LoVo (cell line): Measurements from ENCODE around the gene DNAH17.
"Not testable (repeated sequence)": the region's sequence is repeated elsewhere in the genome, so short reads cannot be mapped to it uniquely, and the experiment has no call there.

ENCODE experiments used
- DNase-seq: peaks from one replicate; pipeline ENCODE4 v3.0.0-alpha.2; 2016; ENCODE audit warnings: low spot score

DNAH17 gene

DNA sequence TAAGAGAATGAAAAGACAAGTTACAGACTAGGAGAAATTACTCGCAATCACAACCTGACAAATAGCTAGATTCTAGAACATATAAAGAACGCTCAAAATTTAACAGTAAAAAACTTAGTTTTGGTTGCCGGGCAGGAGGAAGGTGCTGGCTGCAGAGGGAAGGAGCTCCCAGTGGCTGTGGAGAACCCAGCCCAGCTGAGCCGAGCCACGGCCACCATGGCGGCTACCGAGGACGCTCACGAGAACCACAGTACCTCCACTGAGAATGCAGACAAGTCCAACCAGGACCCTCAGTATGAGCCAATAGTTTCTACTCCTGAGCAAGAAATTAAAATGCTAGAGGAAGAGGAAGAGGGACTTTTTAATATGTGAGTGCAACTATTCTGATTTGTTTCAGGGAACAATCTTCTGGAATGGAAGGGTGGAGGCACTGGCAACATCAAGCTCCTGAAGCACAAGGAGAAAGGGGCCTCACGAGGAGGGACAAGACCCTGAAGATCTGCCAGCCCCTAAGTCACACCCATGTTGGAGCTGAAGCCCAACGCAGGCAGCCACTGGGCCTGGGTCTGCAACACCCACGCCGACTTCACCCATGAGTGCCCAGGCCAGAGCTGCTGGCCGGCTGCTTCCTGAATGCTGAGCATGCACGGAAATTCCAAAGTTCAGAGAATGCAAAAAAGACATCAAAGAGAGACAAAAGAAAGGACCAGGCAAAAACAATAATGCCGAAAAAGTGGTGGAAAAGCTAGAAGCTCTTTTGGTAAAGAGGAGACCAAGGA, 55.0 kb downstream of the DNAH17 start:
- no peak for DNase-seq

DNA sequence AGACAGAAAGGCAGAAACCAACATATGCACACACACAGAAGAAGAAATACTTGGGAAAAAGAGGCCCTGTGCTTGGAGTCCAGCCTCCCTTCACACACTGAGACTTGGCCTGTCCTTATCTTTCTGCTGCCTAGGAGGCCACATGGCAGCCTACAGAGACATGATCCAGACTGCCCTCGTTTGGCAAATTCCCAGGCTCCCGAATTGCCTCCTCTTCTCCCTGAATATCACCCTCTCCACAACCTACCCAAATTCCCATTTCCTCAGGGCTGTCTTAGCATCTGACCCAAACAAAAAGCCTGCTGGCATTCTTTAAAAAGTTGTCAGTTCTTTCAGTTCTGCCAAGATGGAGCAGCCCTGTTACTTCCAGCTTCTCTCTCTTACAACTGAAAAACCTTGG, 59.8 kb downstream of the DNAH17 start:
- DNase-seq, result no peak

DNA sequence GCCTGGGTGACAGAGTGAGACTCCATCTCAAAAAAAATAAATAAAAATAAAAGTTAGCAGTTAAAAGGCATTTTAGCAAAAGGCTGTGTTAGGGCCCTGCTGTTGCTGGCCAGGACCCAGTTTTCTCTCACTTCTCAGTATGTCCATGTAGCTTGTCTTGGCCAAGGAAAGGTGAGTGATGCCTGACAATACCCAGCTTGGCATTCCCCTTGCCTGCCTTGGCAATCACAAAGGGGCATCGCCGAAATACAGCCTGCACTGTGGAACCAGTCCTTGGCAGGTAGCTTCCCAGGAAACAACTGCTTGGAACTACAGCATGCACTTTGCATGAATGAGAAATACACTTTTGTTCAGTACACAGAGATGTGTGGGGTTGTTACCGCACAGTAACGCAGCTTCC, 61.7 kb downstream of the DNAH17 start:
- DNase-seq, result no peak

DNA sequence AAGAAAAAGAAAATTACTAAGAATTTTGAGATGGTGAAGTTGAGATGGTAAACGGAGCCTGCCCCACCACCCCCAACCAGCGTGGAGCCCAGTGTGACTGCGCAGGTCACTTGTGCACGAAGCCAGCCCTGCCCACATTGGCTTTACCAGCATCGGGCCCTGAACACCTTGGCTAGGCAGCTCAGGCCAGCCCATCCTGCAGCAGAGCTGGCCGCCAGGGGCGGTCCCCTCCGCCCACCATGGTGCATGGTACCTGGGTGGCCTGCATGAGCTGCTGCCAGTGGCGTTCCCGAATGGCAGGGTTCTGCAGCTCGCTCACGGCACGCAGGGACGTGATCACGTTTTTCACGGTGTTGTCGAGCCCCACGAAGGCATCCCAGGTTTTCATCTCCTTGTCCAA, 62.7 kb downstream of the DNAH17 start:
- no peak for DNase-seq

DNA sequence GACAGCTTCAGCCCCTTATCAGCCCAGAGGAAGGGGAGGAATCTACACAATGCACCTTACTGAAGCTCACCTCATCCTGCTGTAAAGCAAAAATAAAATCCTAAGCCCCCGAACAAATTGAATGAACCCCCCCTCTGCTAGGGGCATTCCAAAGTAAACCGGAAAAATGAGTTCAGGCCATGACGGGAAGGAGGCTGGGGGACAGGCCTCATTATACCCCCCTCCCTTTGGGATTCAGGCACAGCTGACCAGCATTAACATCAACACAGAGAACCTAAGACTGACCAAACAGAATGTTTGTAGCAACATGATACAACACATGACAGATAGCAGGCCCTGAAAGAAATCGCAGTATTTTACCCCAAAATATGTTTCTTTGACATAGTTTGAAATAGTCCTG, 64.2 kb downstream of the DNAH17 start:
- no peak for DNase-seq

DNA sequence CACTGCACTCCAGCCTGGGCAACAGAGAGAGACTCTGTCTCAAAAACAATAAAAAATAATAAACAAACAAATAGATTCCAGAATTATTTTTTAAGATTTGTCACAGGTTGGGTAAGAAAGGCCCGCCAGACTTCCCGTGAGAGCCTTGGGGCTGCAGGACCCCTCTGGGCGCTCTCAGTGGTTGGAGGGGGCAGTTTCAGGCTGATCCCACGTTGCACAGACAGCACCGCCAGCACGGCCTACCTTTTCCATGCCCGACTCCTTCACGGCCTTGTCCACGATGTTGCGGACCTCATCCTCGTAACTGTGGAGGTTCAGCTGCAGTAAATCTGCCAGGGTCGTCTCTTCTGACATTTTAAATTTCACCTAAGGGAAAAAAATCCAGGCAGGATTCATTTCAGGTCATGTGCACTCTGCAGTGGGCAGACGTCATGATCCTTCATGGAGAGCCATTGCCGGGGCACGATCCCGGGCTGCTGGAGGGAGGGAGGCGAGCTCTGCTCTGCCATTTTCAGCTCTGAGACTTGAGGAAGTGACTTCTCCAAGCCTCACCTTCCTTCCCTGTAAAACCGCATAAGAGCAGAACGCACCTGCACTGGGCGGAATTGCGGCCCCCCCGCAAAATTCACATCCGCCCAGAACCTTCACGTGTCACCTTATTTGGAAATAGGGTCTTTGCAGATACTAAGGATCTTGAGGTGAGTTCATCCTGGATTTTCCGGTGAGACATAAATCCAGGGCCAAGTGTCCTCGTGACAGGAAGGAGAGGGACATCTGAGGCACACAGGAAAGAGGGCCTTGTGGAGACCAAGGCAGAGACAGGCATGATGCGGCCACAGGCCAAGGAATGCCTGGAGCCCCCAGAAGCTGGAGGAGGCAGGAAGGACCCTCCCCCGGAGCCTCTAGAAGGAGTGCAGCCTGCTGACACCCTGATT, 66.8 kb downstream of the DNAH17 start:
- no peak for DNase-seq

DNA sequence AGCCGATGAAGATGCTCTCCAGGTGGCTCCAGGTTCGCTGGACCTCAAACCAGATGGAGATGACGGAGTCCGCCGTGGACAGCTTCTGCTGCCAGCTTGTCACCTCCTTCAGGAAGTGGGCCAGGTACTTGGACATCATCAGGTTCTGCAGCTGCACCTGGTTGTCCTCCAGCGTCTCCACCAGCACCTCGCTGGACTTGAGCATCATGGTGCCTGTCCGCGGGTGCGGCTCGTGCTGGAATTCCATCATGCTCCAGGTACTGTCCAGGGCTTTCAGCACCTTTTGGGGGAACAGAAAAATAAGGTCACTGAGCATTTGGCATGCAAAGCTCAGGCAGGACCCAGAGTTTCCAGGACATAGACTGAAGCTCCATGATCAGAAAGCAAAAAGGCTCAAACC, 69.7 kb downstream of the DNAH17 start:
- DNase-seq, result no peak

DNA sequence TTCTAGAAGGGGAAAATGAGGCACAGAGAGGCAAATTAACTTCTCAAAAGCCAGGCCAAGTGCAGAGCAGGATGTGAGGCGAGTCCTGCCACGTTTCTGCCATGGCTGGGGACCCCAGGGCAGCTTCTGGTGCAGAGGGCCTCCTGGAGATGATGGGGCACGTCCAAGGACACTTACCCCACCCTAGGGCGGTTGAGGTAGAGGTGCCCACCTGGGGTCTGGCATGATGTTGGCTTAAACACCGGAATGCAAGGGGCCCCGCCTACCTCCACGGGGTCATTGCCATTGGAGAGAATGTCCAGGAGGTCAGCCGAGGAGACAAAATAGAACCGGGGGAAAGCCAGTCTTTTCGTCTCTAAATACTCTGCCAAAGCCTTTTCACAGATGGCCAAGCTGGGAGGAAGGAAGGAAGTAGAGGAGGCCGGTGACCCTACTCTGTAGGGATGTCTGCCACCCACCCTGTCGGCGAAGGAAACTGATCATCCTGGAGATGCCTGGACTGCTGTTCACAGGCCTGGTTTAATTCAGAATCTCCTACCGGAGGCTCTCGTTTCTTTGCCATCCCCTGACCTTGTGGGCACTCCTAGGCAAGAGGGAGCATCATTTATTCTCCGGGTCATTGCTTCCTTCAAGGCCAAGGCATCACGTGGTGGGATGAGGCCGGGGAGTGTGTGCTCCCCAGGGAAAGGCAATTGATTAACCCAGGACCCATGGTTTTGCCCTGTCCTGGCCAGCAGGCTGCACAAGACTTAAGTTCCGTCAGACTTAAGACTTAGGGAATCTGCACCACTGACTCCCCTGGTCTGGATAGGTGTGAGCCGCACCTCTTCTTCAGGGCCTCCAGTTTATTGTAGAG, 70.5 kb downstream of the DNAH17 start:
- DNase-seq, result no peak

DNA sequence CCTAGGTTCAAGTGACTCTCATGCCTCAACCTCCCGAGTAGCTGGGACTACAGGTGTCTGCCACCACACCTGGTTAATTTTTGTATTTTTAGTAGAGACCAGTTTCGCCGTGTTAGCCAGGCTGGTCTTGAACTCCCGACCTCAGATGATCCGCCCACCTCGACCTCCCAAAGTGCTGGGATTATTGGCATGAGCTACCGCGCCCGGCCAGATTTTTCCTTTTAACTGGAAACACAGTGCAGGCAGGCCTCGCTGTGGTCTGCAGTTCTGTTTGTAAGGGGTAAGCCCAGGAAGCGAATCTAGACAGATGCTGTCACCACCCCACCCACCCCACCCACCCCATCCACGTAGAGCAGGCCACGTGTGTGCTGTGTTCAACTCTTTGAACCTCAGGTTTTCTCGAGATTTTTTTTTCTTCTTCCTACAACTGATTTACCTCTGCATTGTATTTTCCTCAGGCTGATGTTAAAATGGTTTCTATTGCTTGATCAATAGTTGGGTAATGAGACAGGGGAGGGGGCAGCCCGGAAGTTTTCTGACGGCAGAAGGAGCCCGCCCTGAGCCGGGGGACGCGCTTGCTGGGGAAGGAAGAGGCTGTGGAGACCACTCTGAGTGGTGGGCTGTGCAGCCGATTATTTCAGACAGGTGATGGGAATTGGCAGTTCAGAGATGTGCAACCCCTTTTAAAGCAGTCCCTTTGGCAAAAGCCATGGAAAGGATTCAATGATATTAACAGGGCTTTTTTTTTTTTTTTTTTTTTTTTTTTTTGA, 72.9 kb downstream of the DNAH17 start:
- no peak for DNase-seq

DNA sequence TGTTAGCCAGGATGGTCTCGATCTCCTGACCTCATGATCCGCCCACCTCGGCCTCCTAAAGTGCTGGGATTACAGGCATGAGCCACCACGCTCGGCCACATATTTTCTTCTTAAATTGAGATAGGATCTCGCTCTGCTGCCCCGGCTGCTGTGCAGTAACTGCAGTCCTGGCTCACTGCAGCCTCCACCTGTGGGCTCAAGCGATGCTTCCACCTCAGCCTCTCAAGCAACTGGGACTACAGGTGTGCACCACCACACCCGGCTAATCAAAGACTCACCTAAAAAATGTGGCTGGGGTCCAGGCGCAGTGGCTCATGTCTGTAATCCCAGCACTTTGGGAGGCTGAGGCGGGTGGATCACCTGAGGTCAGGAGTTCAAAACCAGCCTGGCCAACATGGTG, 73.8 kb downstream of the DNAH17 start:
- DNase-seq, result not testable (repeated sequence)

DNA sequence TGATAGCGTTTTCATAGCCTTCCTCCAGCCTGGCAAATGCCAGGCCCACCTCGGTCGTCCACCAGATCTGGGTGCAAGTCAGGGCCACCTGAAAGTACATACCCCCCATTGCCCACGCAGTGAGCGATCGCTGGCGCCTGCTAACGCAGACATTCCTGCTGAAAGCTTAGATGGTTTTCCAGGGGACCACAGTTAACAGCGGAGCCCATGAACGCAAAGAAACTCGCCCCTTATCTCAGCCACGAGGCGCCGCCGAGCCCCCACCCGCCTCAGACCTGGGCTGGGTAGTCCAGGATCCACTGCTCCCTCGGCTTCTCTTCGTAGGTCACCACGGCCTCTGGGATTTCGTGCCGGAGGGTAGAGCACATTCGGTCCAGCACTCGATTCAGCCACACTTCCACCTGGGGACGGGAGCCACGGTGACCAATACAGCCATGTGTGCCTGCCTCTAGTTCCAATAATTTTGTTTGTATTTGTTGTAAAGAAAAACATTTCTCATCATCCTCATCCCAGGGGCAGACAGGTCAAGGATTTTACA, 74.5 kb downstream of the DNAH17 start:
- no peak for DNase-seq

DNA sequence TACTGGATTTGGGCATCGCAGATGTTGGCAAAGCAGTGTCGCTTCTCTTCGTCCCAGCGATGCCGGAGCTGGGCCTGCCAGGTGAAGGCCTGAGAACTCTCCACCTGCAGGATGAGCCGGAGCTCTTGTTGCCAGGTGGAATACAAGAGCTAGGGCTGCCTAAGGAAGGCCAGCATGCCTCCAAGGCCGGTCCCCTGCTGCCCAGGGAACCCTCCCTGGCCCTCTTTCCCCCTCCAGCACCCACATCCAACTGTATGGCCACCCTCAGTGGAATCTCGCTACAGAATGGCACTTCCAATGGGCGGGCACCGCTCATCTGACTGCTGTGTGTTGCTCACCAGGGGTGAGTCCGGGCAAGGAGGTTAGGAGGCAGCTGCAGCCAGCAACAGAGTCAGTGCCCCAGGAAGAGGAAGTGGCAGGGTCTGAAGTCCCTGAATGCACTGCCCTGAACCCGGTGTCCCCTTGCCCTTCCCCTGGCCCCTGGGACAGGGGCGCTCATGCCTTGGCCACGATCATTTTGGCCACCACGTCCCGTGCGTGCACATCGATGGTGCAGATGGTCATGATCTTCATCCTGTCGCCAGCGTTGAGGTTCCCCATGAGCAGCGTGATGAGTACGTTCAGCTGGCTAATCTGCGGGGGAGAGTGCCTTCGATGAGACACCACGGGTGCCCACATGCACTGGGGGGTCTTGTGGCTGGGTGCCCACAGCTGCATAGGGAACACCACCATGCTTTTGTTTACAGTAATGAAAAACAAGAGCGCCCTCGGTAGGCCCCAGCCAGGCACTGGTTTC, 75.8 kb downstream of the DNAH17 start:
- no peak for DNase-seq

DNA sequence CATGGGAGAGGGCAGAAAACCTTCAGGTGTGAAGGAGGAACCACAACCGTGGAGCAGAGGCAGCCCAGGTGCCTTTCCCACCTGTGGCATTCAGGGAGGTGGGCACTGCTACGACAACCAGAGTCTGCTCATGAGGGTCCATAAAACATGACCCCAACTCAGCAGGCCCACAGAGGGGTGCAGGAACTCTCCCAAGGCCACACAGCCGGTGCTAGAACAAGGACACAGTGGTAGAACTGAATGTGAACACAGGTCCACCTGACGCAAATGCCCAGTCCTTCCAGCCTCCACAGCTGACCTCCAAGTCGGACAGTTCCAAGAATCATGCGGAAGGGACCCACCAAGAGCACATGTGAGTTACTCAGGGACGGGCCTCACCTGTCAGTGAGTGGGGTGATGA, 76.4 kb downstream of the DNAH17 start:
- DNase-seq, result no peak

DNA sequence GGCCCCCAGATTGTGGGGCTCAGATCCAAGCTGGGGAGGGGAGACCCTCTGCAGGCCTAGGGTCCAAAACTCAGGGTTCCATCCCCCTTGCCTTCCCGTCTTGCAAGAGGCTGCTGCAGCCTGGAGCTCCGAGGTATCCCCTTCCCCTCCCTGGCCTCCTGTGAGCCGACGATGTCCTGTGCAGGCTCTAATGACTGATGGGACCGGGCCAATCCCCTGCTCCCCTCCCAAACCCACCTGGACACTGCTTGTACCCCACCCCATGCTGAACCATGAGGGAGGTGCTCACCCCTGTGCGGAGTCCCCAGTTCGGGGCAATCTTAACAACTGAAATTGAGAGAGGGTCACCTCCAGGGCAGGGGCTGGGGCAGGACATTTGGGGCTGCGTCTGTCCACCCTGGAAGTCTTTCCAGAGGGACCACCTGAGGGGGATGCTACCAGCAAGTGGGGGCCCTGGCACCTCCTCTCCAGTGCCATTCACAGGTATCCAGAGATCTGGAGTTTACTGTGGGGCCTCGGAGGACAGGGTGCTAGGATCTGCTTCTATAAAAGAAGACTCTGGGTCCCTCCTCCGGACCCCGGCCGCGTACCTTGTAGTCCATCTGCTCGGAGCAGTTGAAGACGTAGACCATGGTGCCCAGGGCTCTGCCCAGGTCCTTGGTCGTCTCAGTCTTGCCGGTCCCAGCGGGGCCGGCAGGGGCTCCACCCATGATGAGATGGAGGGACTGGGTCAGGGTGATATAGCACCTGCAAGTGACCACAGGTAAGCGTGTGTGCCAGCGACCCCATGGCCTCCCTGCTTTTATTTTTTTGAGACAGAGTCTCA, 77.3 kb downstream of the DNAH17 start:
- DNase-seq, result no peak

DNA sequence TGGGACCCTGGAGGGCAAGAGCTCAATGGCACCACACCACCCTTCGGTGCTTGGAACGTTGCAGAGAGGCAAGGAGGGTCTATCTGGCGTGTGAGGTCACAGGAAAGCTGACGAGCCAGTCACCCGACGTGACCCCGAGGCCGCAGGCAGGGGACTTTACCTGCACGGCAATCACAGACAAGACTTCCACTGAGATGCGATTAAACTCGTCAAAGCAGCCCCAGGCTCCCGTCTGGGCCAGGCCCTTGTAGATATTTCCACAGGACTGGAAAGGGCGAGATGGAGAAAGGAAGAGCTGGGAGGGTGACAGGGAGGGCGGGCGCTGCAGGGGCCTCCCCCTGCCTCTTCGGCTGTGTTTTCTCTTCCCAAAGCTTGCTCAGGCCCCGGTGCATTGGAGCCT, 78.3 kb downstream of the DNAH17 start:
- DNase-seq, result no peak

DNA sequence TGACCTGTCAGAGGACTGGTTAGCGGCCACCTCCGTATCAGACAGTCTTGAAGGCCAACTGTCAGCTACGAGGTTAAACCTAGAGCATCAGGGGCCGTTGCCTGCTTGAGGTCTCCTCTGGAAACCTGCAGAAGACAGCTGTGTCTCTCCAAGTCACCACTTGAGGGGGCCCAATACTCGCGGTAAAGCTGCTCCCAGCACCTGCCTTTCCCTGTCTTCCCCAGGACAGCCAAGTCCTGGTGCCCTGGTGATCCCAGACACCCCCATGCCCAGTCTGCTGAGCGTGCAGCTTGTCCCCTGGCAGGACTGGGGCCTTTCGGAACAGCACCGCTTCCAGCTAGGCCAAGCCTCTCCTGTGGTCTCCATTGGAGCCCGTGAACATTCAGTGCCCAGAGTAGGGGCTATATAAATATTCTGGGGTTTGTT, 80.1 kb downstream of the DNAH17 start:
- DNase-seq, result peak; percentile 61

DNA sequence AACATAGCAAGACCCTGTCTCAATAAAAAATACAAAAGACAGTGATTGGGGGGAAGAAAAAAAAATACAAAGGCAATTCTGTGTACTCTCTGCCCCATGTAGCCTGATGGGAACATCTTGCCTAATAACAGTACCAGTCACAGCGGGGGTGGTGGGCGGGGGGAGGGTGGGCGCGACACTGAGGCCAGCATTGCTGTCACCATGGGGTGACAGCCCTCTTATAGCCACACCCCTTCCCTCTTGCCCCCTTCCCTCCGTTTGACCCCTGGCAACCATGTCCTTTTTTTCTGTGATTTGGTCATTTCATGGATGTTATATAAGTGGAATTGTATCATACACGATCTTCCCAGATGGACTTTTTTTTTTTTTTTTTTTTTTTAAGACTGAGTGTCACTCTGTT, 80.9 kb downstream of the DNAH17 start:
- DNase-seq, result no peak

DNA sequence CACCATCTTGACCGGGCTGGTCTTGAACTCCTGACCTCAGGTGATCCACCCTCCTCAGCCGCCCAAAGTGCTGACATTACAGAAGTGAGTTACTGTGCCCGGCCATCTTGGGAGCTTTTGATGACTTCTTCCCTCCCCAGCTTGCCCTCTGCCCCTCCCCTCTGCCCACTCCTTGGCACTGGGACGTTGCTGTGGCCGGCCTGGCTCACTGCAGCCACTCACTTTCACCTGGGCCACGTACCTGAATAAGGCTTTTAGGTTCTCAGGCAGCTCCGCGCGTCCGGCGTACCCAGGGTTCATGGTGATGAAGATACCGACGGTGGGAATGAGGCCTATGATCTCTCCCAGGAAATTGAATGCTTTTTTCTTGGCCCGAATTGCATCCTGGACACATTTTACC, 81.6 kb downstream of the DNAH17 start:
- DNase-seq, result no peak

DNA sequence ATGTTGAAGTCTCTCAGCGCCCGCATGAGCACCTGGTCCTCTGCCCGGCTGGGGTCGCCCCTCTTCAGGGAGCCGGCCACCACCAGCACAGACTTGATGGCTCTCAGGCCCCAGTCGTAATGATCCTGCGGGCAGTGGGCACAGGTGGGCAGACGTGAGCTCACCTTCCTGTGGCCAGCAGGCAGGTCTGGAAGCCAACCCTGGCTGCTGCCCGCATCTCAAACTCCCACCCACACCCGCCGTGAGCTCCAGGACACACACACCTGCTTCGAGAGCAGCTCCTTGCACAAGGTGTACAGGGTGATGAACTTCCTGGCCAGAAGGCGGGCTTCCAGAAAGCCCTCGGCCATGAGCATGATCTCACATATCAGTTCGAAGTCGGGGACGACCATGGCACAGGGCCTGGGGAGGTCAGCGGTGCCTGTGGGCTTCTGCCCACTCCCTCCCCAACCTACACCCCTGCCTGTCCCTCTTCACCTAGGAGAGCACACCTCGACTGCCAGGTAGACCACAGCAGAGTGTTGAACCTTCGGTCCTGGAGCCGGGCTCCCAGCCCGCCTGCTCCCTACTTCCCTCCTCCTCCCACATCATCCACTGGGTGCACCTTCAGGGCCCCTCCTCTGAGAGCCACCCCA, 82.4 kb downstream of the DNAH17 start:
- no peak for DNase-seq
